OCI-LY3 (cell line): Measurements from ENCODE around the gene RAD51B.

Experiments
- H2AFZ ChIP-seq: fragments of 200-600, 300-600 bp; shearing (Covaris generic); 2 replicates; pipeline ENCODE4 v1.6.0; 2014; ENCODE audit warnings: antibody characterized with exemption, low read depth, low read length
- H3K27ac ChIP-seq: fragments of 200-600, 300-600 bp; sonication (generic); 2 replicates; pipeline ENCODE4 v1.5.1; 2014; ENCODE audit warnings: mild to moderate bottlenecking, low read length, moderate library complexity, mixed read lengths
- H3K27me3 ChIP-seq: fragments of 200-600, 300-600 bp; sonication (generic); 2 replicates; pipeline ENCODE4 v1.6.1; 2014; ENCODE audit warnings: low read depth, low read length, mixed read lengths
- H3K36me3 ChIP-seq: fragments of 200-600, 300-600 bp; sonication (generic); replicated peaks from 2 replicates; pipeline ENCODE3; 2014; ENCODE audit warnings: low read depth, low read length, mixed read lengths
- H3K4me1 ChIP-seq: fragments of 300-600, 200-600 bp; sonication (generic); 2 replicates; pipeline ENCODE4 v1.6.1; 2014; ENCODE audit warnings: low read length, mixed read lengths
- H3K4me2 ChIP-seq: fragments of 200-600, 300-600 bp; sonication (generic); 2 replicates; pipeline ENCODE4 v1.6.1; 2014; ENCODE audit warnings: low read length, mixed read lengths
- H3K4me3 ChIP-seq: fragments of 300-600, 200-600 bp; sonication (generic); 2 replicates; pipeline ENCODE4 v1.5.1; 2014; ENCODE audit warnings: antibody characterized with exemption, mild to moderate bottlenecking, low read length, moderate library complexity
- H3K79me2 ChIP-seq: fragments of 300-600, 200-600 bp; shearing (Covaris generic); 2 replicates; pipeline ENCODE4 v1.6.1; 2014; ENCODE audit warnings: mild to moderate bottlenecking, low read length, mixed read lengths
- H3K9ac ChIP-seq: fragments of 300-600, 200-600 bp; shearing (Covaris generic); 2 replicates; pipeline ENCODE4 v1.6.0; 2014; ENCODE audit warnings: mild to moderate bottlenecking, low read length, moderate library complexity
- H3K9me3 ChIP-seq: fragments of 200-600, 300-600 bp; shearing (Covaris generic); 2 replicates; pipeline ENCODE4 v1.6.1; 2014; ENCODE audit warnings: low read length, mixed read lengths; ENCODE audit not compliant: insufficient read depth
- H4K20me1 ChIP-seq: fragments of 200-600, 300-600 bp; sonication (generic); 2 replicates; pipeline ENCODE4 v1.6.1; 2016; ENCODE audit warnings: low read length, mixed read lengths; ENCODE audit not compliant: insufficient read depth
- CTCF ChIP-seq: fragments of 200-600, 300-600 bp; sonication (generic); IDR thresholded peaks from 2 replicates; pipeline ENCODE4 v1.5.1; 2014; ENCODE audit warnings: antibody characterized with exemption, low read length, low read depth
- EZH2phosphoT487 ChIP-seq: fragments of 200-600 bp; shearing (Covaris generic); IDR thresholded peaks from 2 replicates; pipeline ENCODE4 v1.6.1; 2018; ENCODE audit warnings: antibody characterized with exemption, mixed run types, low read depth

The RAD51B gene

GRCh38 chr14:68314642-68315041 lies 495.1 kb downstream of the RAD51B start:
- no peaks in the 10 kb centered on the region for H3K36me3 ChIP-seq
- no peak overlapping the region for H3K27ac ChIP-seq
- no peak overlapping the region for H3K9ac ChIP-seq
- no peaks in the 10 kb centered on the region for H4K20me1 ChIP-seq
- H3K4me1 ChIP-seq = peaks cover 49% of the 10 kb centered on the region
- no peak for TF ChIP-seq CTCF
- no peak for TF ChIP-seq EZH2phosphoT487
- H3K4me2 ChIP-seq = no peak overlapping the region
- no peaks in the 10 kb centered on the region for H3K79me2 ChIP-seq
- peaks cover 20% of the 10 kb centered on the region for H3K27me3 ChIP-seq
- no peak overlapping the region for H2AFZ ChIP-seq
- no peak overlapping the region for H3K4me3 ChIP-seq
- no peaks in the 10 kb centered on the region for H3K9me3 ChIP-seq

- H3K9ac ChIP-seq = no peak overlapping the region
- peaks cover 20% of the 10 kb centered on the region for H3K27me3 ChIP-seq
- no peak overlapping the region for H3K4me3 ChIP-seq
- no peak overlapping the region for H3K4me2 ChIP-seq
- no peak overlapping the region for H2AFZ ChIP-seq
- H3K9me3 ChIP-seq = no peaks in the 10 kb centered on the region
- peaks cover 49% of the 10 kb centered on the region for H3K4me1 ChIP-seq
- no peak overlapping the region for H3K27ac ChIP-seq
- TF ChIP-seq EZH2phosphoT487 = no peak
- TF ChIP-seq CTCF = no peak
- no peaks in the 10 kb centered on the region for H3K36me3 ChIP-seq
- no peaks in the 10 kb centered on the region for H3K79me2 ChIP-seq
- H4K20me1 ChIP-seq = no peaks in the 10 kb centered on the region
Measured at GRCh38 chr14:68315081-68315480, 495.5 kb downstream of the RAD51B start.

GRCh38 chr14:68316078-68316868 lies 496.7 kb downstream of the RAD51B start:
- peaks cover 53% of the 10 kb centered on the region for H3K4me1 ChIP-seq
- no peak overlapping the region for H3K27ac ChIP-seq

More at GRCh38 chr14:68316078-68316868, 496.7 kb downstream of the RAD51B start:
- Histone ChIP-seq H3K79me2 (no peaks in the 10 kb centered on the region), H3K36me3 (no peaks in the 10 kb centered on the region), H3K9ac (no peak overlapping the region), H3K4me3 (no peak overlapping the region), H3K4me2 (no peak overlapping the region), H2AFZ (no peak overlapping the region), H3K9me3 (no peaks in the 10 kb centered on the region), H4K20me1 (no peaks in the 10 kb centered on the region), H3K27me3 (peaks cover 14% of the 10 kb centered on the region)
- TF ChIP-seq CTCF (no peak), EZH2phosphoT487 (no peak)
